ENCODE data around the gene DCPS. TPM values are rescaled to one million over a fixed set of nuclear protein-coding genes. Genes with fewer than 3 reads are reported as not detected.
A peak's percentile ranks its signal among the peaks of the same experiment; 100 is the strongest.
"Not testable (repeated sequence)": the region's sequence is repeated elsewhere in the genome, so short reads cannot be mapped to it uniquely, and the experiment has no call there.

DCPS gene, protein sequence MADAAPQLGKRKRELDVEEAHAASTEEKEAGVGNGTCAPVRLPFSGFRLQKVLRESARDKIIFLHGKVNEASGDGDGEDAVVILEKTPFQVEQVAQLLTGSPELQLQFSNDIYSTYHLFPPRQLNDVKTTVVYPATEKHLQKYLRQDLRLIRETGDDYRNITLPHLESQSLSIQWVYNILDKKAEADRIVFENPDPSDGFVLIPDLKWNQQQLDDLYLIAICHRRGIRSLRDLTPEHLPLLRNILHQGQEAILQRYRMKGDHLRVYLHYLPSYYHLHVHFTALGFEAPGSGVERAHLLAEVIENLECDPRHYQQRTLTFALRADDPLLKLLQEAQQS
- 20.0 TPM for polyA plus RNA-seq (2013, experiment 1 of 2)
- 20.1 TPM for polyA plus RNA-seq (2013, experiment 2 of 2)

DNA sequence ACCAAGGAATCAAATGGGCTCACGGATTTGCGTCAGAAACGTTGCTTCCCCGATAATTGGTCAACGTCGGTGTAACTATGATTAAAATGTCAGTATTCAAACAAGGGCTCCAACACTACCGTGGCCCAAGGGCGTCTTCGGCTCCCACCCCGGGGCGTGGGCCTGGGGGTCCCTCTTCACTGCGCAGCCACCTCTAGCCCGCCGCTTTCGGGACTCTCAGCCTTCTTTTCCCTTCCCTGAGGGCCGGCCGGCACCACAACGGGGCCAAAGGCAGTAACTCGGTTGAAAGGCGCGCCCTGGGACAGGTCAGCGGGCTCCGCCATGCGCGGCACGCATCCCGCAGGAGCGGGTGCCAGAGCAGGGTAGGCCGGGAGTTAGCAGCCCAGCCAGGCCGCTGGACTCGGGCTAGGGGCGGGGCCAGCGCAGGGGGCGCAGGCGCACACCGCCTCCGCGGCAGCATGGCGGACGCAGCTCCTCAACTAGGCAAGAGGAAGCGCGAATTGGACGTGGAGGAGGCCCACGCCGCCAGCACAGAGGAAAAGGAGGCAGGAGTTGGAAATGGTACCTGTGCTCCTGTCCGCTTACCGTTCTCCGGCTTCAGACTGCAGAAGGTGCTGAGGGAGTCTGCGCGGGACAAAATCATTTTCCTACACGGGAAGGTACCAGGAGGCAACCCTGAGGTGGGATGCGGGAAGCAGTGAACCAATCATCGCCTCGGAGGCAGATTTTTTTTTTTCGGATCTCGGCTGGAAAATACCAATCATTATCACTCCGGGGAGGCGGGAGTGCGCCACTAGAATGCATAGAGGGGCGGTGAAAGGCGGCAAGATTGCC is at the start of gene DCPS:
DCPS (plus strand) TSS at position 438 of the 834 bp plus-strand sequence; CDS start at position 459, 21 bp downstream.
- no CpG with 5 or more reads among the region's 61 CpGs for WGBS (ENCODE audit: extremely low coverage, insufficient coverage, low lambda C conversion rate)
- H2BK15ac ChIP-seq (replicated peaks; ENCODE audit: low read depth), result no peak within 1 kb of the TSS

DNA sequence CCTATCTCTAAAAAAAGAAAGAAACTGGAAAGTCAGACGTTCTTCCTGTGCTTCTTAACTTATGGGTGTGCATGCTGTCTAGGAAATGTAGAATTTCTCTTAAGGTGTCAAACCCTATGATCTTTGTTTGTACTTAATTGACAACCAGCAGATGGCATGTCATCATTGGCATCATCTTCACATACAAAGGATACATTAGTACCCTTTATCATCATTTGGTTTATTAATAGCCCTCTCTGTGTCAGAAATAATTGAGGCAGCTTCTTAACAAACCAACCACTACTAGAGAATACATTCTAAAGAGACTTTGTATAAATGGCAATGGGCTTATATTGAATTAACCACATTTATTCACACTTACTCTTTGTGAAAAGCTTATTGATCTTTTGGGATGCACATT is 49.0 kb upstream of the DCPS start:
- Histone ChIP-seq H3K9ac (ENCODE audit: low read length) (no peak overlapping the region), H3K4ac (ENCODE audit: low read depth, low read length) (no peak overlapping the region), H3K27ac (ENCODE audit: low read depth, low read length) (no peak overlapping the region), H3K23ac (ENCODE audit: low read length) (no peak overlapping the region), H3K56ac (ENCODE audit: low read length) (no peak overlapping the region), H3K27me3 (ENCODE audit: insufficient read depth, low read length, poor library complexity) (no peaks in the 10 kb centered on the region), H3K4me3 (ENCODE audit: low read length) (no peak overlapping the region), H3K4me2 (ENCODE audit: low read length) (no peak overlapping the region), H3K4me1 (ENCODE audit: control insufficient read depth, low read depth, low read length) (no peaks in the 10 kb centered on the region), H3K79me1 (ENCODE audit: low read length) (no peaks in the 10 kb centered on the region), H2BK5ac (ENCODE audit: low read length) (no peak overlapping the region), H3K36me3 (ENCODE audit: control insufficient read depth, insufficient read depth, low read length) (peaks cover 7% of the 10 kb centered on the region), H3K79me2 (ENCODE audit: control insufficient read depth, insufficient read depth, low read length) (no peaks in the 10 kb centered on the region), H4K5ac (ENCODE audit: low read length) (no peak overlapping the region), H4K8ac (ENCODE audit: low read depth, low read length) (no peak overlapping the region), H2BK15ac (replicated peaks; ENCODE audit: low read depth) (no peak overlapping the region), H2BK120ac (ENCODE audit: low read depth, low read length) (no peak overlapping the region), H2AK5ac (ENCODE audit: low read length) (no peak overlapping the region), H3K18ac (ENCODE audit: low read length) (no peak overlapping the region)
- WGBS (ENCODE audit: extremely low coverage, insufficient coverage, low lambda C conversion rate), result no CpG with 5 or more reads among the region's 1 CpG
- no peak for DNase-seq

More for the DNA sequence above, at the start of gene DCPS:
- Histone ChIP-seq H3K56ac (ENCODE audit: low read length) (peak within 1 kb of the TSS; percentile 97), H3K36me3 (ENCODE audit: control insufficient read depth, insufficient read depth, low read length) (no peaks in the 10 kb centered on the region), H3K4ac (ENCODE audit: low read depth, low read length) (peak within 1 kb of the TSS; percentile 41), H4K5ac (ENCODE audit: low read length) (peak within 1 kb of the TSS; percentile 87), H3K4me2 (ENCODE audit: low read length) (peak within 1 kb of the TSS; percentile 81), H3K9ac (ENCODE audit: low read length) (peak within 1 kb of the TSS; percentile 91), H3K79me1 (ENCODE audit: low read length) (no peaks in the 10 kb centered on the region), H3K18ac (ENCODE audit: low read length) (peak within 1 kb of the TSS; percentile 42), H3K79me2 (ENCODE audit: control insufficient read depth, insufficient read depth, low read length) (no peaks in the 10 kb centered on the region), H2AK5ac (ENCODE audit: low read length) (no peak within 1 kb of the TSS), H3K4me1 (ENCODE audit: control insufficient read depth, low read depth, low read length) (no peaks in the 10 kb centered on the region), H3K27ac (ENCODE audit: low read depth, low read length) (peak within 1 kb of the TSS; percentile 23), H4K8ac (ENCODE audit: low read depth, low read length) (peak within 1 kb of the TSS; percentile 91), H3K27me3 (ENCODE audit: insufficient read depth, low read length, poor library complexity) (no peaks in the 10 kb centered on the region), H2BK5ac (ENCODE audit: low read length) (peak within 1 kb of the TSS; percentile 86), H3K23ac (ENCODE audit: low read length) (no peak within 1 kb of the TSS), H3K4me3 (ENCODE audit: low read length) (peak within 1 kb of the TSS; percentile 76), H2BK120ac (ENCODE audit: low read depth, low read length) (peak within 1 kb of the TSS; percentile 2)
- DNase-seq, result peak; percentile 95

GRCh38 chr11:126255507-126255906 is 48.4 kb upstream of the DCPS start:
- WGBS (ENCODE audit: extremely low coverage, insufficient coverage, low lambda C conversion rate), result no CpG with 5 or more reads among the region's 5 CpGs
- H3K56ac ChIP-seq (ENCODE audit: low read length); H3K23ac ChIP-seq (ENCODE audit: low read length); H3K18ac ChIP-seq (ENCODE audit: low read length); H3K79me1 ChIP-seq (ENCODE audit: low read length); H3K9ac ChIP-seq (ENCODE audit: low read length); H4K8ac ChIP-seq (ENCODE audit: low read depth, low read length); H3K4me2 ChIP-seq (ENCODE audit: low read length); H3K27me3 ChIP-seq (ENCODE audit: insufficient read depth, low read length, poor library complexity); DNase-seq; H3K27ac ChIP-seq (ENCODE audit: low read depth, low read length); H2AK5ac ChIP-seq (ENCODE audit: low read length); H4K5ac ChIP-seq (ENCODE audit: low read length); H3K79me2 ChIP-seq (ENCODE audit: control insufficient read depth, insufficient read depth, low read length); H2BK15ac ChIP-seq (replicated peaks; ENCODE audit: low read depth); H2BK5ac ChIP-seq (ENCODE audit: low read length); H3K4me1 ChIP-seq (ENCODE audit: control insufficient read depth, low read depth, low read length); H3K4me3 ChIP-seq (ENCODE audit: low read length); H3K36me3 ChIP-seq (ENCODE audit: control insufficient read depth, insufficient read depth, low read length); H2BK120ac ChIP-seq (ENCODE audit: low read depth, low read length); H3K4ac ChIP-seq (ENCODE audit: low read depth, low read length): not testable (repeated sequence)

- no CpG with 5 or more reads among the region's 4 CpGs for whole genome bisulfite sequencing (ENCODE audit: extremely low coverage, insufficient coverage, low lambda C conversion rate)
- H3K79me2 ChIP-seq (ENCODE audit: control insufficient read depth, insufficient read depth, low read length), result no peaks in the 10 kb centered on the region
Measured at GRCh38 chr11:126256216-126256615, 47.6 kb upstream of the DCPS start.

DNA sequence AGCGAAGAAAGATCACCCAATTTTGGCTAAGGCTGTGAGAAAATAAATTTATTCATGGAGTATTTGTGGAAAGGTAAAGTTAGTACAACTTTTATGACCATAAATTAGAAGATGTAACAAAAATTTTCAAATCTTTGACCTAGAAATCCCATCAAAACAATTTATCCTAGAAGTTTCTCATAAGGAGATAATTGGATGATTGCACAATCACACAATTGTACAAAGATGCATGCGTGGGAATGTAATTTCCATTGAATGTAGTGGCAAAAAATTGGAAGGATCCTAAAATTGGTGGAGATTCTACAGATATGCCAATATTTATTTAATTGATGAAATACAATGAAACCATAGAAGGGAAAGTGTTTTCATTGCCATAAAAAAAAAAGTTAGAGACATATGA is 46.7 kb upstream of the DCPS start:
- H2AK5ac ChIP-seq (ENCODE audit: low read length), result no peak overlapping the region
- WGBS (ENCODE audit: extremely low coverage, insufficient coverage, low lambda C conversion rate), result no CpG with 5 or more reads among the region's 2 CpGs
- no peaks in the 10 kb centered on the region for H3K27me3 ChIP-seq (ENCODE audit: insufficient read depth, low read length, poor library complexity)
- no peak overlapping the region for H2BK5ac ChIP-seq (ENCODE audit: low read length)
- H3K4me1 ChIP-seq (ENCODE audit: control insufficient read depth, low read depth, low read length), result no peaks in the 10 kb centered on the region
- no peak overlapping the region for H4K8ac ChIP-seq (ENCODE audit: low read depth, low read length)
- no peaks in the 10 kb centered on the region for H3K79me2 ChIP-seq (ENCODE audit: control insufficient read depth, insufficient read depth, low read length)
- H3K18ac ChIP-seq (ENCODE audit: low read length), result no peak overlapping the region
- H4K5ac ChIP-seq (ENCODE audit: low read length), result no peak overlapping the region
- H2BK15ac ChIP-seq (replicated peaks; ENCODE audit: low read depth), result no peak overlapping the region
- H3K4me2 ChIP-seq (ENCODE audit: low read length), result no peak overlapping the region
- no peak for DNase-seq
- H3K79me1 ChIP-seq (ENCODE audit: low read length), result no peaks in the 10 kb centered on the region
- no peak overlapping the region for H2BK120ac ChIP-seq (ENCODE audit: low read depth, low read length)
- H3K23ac ChIP-seq (ENCODE audit: low read length), result no peak overlapping the region
- H3K4ac ChIP-seq (ENCODE audit: low read depth, low read length), result no peak overlapping the region
- H3K4me3 ChIP-seq (ENCODE audit: low read length), result no peak overlapping the region
- no peak overlapping the region for H3K27ac ChIP-seq (ENCODE audit: low read depth, low read length)
- no peak overlapping the region for H3K56ac ChIP-seq (ENCODE audit: low read length)
- no peak overlapping the region for H3K9ac ChIP-seq (ENCODE audit: low read length)
- peaks cover 7% of the 10 kb centered on the region for H3K36me3 ChIP-seq (ENCODE audit: control insufficient read depth, insufficient read depth, low read length)

More at GRCh38 chr11:126256216-126256615, 47.6 kb upstream of the DCPS start:
- Histone ChIP-seq H3K23ac (ENCODE audit: low read length) (no peak overlapping the region), H2AK5ac (ENCODE audit: low read length) (no peak overlapping the region), H2BK120ac (ENCODE audit: low read depth, low read length) (no peak overlapping the region), H3K36me3 (ENCODE audit: control insufficient read depth, insufficient read depth, low read length) (peaks cover 8% of the 10 kb centered on the region), H3K4me1 (ENCODE audit: control insufficient read depth, low read depth, low read length) (no peaks in the 10 kb centered on the region), H3K79me1 (ENCODE audit: low read length) (no peaks in the 10 kb centered on the region), H2BK5ac (ENCODE audit: low read length) (no peak overlapping the region), H4K8ac (ENCODE audit: low read depth, low read length) (no peak overlapping the region), H3K27ac (ENCODE audit: low read depth, low read length) (no peak overlapping the region), H3K9ac (ENCODE audit: low read length) (no peak overlapping the region), H3K18ac (ENCODE audit: low read length) (no peak overlapping the region), H4K5ac (ENCODE audit: low read length) (no peak overlapping the region), H3K56ac (ENCODE audit: low read length) (no peak overlapping the region), H3K27me3 (ENCODE audit: insufficient read depth, low read length, poor library complexity) (no peaks in the 10 kb centered on the region), H2BK15ac (replicated peaks; ENCODE audit: low read depth) (no peak overlapping the region), H3K4me3 (ENCODE audit: low read length) (no peak overlapping the region), H3K4me2 (ENCODE audit: low read length) (no peak overlapping the region), H3K4ac (ENCODE audit: low read depth, low read length) (no peak overlapping the region)
- no peak for DNase-seq

All from mesendoderm (in vitro differentiated cells).